PC-3 (cell line): ENCODE measurements around the gene SYT13. TPM values are rescaled to one million over a fixed set of nuclear protein-coding genes. Genes with fewer than 3 reads are reported as not detected.

Source experiments
- ATAC-seq: fragments of 200-7000 bp; cut with Tn5 transposase; 2 replicates; pipeline ENCODE4 v1.9.1; 2020; ENCODE audit warnings: mild to moderate bottlenecking, moderate library complexity
- BruUV-seq: library from RNA; stranded (reverse); fragments of 400-500 nt; replicated peaks from 2 replicates; lab custom pipeline; 2021; lab: Mats Ljungman, UMichigan
- CTCF ChIA-PET: fragments of 300-600 bp; sonication (Branson Sonifier 250); formaldehyde crosslinking; loops from one replicate; lab custom pipeline; 2022; ENCODE audit warnings: antibody characterized with exemption; lab: Charles Lee
- POLR2A ChIA-PET: fragments of 300-600 bp; sonication (Branson Sonifier 250); formaldehyde crosslinking; loops from one replicate; lab custom pipeline; 2022; ENCODE audit warnings: antibody characterized with exemption; ENCODE audit not compliant: unreplicated experiment; lab: Charles Lee
- DNase-seq: peaks from one replicate; pipeline ENCODE4 v3.0.0-alpha.2; 2015
- H2AFZ ChIP-seq: fragments of 300-600 bp; sonication (generic); 2 replicates; pipeline ENCODE4 v1.6.0; 2016; ENCODE audit warnings: antibody characterized with exemption, low read length
- H3F3A ChIP-seq: fragments of 300-600 bp; sonication (generic); one replicate; pipeline ENCODE4 v1.6.0; 2017; ENCODE audit warnings: antibody characterized with exemption, low read length, control low read depth, mild to moderate bottlenecking; ENCODE audit not compliant: unreplicated experiment
- H3K27ac ChIP-seq: fragments of 300-600 bp; sonication (generic); 2 replicates; pipeline ENCODE4 v1.5.1; 2016; ENCODE audit warnings: mild to moderate bottlenecking, low read length
- H3K27me3 ChIP-seq: fragments of 300-600 bp; sonication (generic); 2 replicates; pipeline ENCODE4 v1.6.1; 2016; ENCODE audit warnings: low read length, mixed read lengths
- H3K36me3 ChIP-seq: fragments of 300-600 bp; sonication (generic); 2 replicates; pipeline ENCODE4 v1.6.1; 2016; ENCODE audit warnings: low read depth, mixed run types, low read length, mixed read lengths
- H3K4me1 ChIP-seq: fragments of 300-600 bp; sonication (generic); 2 replicates; pipeline ENCODE4 v1.5.1; 2016; ENCODE audit warnings: low read length; ENCODE audit not compliant: insufficient read depth
- H3K4me2 ChIP-seq: fragments of 300-600 bp; sonication (generic); 2 replicates; pipeline ENCODE4 v1.6.0; 2016; ENCODE audit warnings: low read length
- H3K4me3 ChIP-seq: fragments of 300-600 bp; sonication (generic); 2 replicates; pipeline ENCODE4 v1.5.1; 2016; ENCODE audit warnings: mild to moderate bottlenecking, low read length, mixed read lengths
- H3K79me2 ChIP-seq: fragments of 300-600 bp; sonication (generic); 2 replicates; pipeline ENCODE4 v1.6.1; 2017; ENCODE audit warnings: low read length, mixed read lengths
- H3K9ac ChIP-seq: fragments of 300-600 bp; sonication (generic); 2 replicates; pipeline ENCODE4 v1.6.0; 2016; ENCODE audit warnings: mild to moderate bottlenecking, low read length
- H3K9me2 ChIP-seq: fragments of 300-600 bp; sonication (generic); replicated peaks from 2 replicates; pipeline ENCODE4 v1.6.1; 2016; ENCODE audit warnings: mixed run types, low read length, mixed read lengths
- H3K9me3 ChIP-seq: fragments of 300-600 bp; sonication (generic); 2 replicates; pipeline ENCODE4 v1.6.1; 2016; ENCODE audit warnings: low read length, mixed read lengths
- H4K20me1 ChIP-seq: fragments of 300-600 bp; sonication (generic); 2 replicates; pipeline ENCODE4 v1.6.1; 2016; ENCODE audit warnings: low read length, mixed read lengths
- EZH2 ChIP-seq: fragments of 300-600 bp; sonication (generic); IDR thresholded peaks from one replicate; pipeline ENCODE4 v1.6.1; 2017; ENCODE audit warnings: antibody characterized with exemption, mild to moderate bottlenecking, low read length; ENCODE audit not compliant: unreplicated experiment
- EZH2phosphoT487 ChIP-seq: fragments of 300-600 bp; sonication (generic); IDR thresholded peaks from 2 replicates; pipeline ENCODE4 v1.6.1; 2018; ENCODE audit warnings: mild to moderate bottlenecking, antibody characterized with exemption, low read length, borderline replicate concordance
- intact Hi-C: fragments of 100-400 bp; cut with micrococcal nuclease; formaldehyde crosslinking; loops from 2 replicates; pipeline ENCODE4 v1.9.0; 2023
- total RNA-seq: library from RNA; depleted of rRNA; stranded (reverse); fragments of >200 nt; gene quantifications from 2 replicates; pipeline ENCODE4 v1.2.3, GENCODE V29; 2014
- TF ChIP-seq, protein P1 (sequence below): fragments of 300-600 bp; sonication (generic); conservative IDR thresholded peaks from 2 replicates; pipeline ENCODE4 v1.5.1; 2017; ENCODE audit warnings: antibody characterized with exemption, low read depth, mild to moderate bottlenecking, low read length

The SYT13 gene
- total RNA-seq, 1 experiment from 2014 or later: not detected

GRCh38 chr11:45270946-45271716 lies 15.0 kb downstream of the SYT13 start:
- Histone ChIP-seq H3K4me2 (no peak overlapping the region), H3F3A (no peaks in the 10 kb centered on the region), H3K4me3 (no peak overlapping the region), H2AFZ (no peak overlapping the region), H3K9ac (no peak overlapping the region), H3K9me3 (no peaks in the 10 kb centered on the region), H3K4me1 (peaks cover 4% of the 10 kb centered on the region; the same call in 1 of the 2 replicates), H3K9me2 (no peaks in the 10 kb centered on the region), H3K27ac (no peak overlapping the region), H3K36me3 (no peaks in the 10 kb centered on the region), H4K20me1 (no peaks in the 10 kb centered on the region), H3K79me2 (no peaks in the 10 kb centered on the region), H3K27me3 (0 out of 2 replicates have a peak, but pooled peaks cover 6% of the 10 kb centered on the region)
- DNase-seq (no peak), ATAC-seq (no peak; the same call in 1 of the 2 replicates)
- BruUV-seq: no TSS peak
- ChIA-PET CTCF (interaction anchor here (0.6 kb wide), 1 partner anchor 415 kb away, joined by 3 read pairs; no protein-coding TSS in a partner anchor), POLR2A (no interaction called here)
- intact Hi-C loops: no loop called here
- TF ChIP-seq EZH2phosphoT487 (no peak), EZH2 (no peak)
- TF ChIP-seq, protein P1, sequence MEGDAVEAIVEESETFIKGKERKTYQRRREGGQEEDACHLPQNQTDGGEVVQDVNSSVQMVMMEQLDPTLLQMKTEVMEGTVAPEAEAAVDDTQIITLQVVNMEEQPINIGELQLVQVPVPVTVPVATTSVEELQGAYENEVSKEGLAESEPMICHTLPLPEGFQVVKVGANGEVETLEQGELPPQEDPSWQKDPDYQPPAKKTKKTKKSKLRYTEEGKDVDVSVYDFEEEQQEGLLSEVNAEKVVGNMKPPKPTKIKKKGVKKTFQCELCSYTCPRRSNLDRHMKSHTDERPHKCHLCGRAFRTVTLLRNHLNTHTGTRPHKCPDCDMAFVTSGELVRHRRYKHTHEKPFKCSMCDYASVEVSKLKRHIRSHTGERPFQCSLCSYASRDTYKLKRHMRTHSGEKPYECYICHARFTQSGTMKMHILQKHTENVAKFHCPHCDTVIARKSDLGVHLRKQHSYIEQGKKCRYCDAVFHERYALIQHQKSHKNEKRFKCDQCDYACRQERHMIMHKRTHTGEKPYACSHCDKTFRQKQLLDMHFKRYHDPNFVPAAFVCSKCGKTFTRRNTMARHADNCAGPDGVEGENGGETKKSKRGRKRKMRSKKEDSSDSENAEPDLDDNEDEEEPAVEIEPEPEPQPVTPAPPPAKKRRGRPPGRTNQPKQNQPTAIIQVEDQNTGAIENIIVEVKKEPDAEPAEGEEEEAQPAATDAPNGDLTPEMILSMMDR: no peak

GRCh38 chr11:45269678-45270077 lies 16.5 kb downstream of the SYT13 start:
- intact Hi-C loops: no loop called here
- H3K9ac ChIP-seq: no peak overlapping the region
- no peaks in the 10 kb centered on the region for H3K36me3 ChIP-seq
- ChIA-PET POLR2A (no interaction called here), CTCF (no interaction called here)
- BruUV-seq: no TSS peak
- 0 out of 2 replicates have a peak, but pooled peaks cover 6% of the 10 kb centered on the region for H3K27me3 ChIP-seq
- H3K27ac ChIP-seq: no peak overlapping the region
- H3F3A ChIP-seq: no peaks in the 10 kb centered on the region
- no peaks in the 10 kb centered on the region for H4K20me1 ChIP-seq
- H3K4me1 ChIP-seq: peaks cover 11% of the 10 kb centered on the region
- H3K79me2 ChIP-seq: no peaks in the 10 kb centered on the region
- no peak overlapping the region for H3K4me3 ChIP-seq
- no peaks in the 10 kb centered on the region for H3K9me2 ChIP-seq
- DNase-seq (no peak), ATAC-seq (no peak)
- no peak overlapping the region for H2AFZ ChIP-seq
- no peaks in the 10 kb centered on the region for H3K9me3 ChIP-seq
- H3K4me2 ChIP-seq: no peak overlapping the region
- no peak for TF ChIP-seq EZH2phosphoT487
- no peak for TF ChIP-seq EZH2
- TF ChIP-seq, protein P1: no peak
